ENCODE measurements around the gene UBA6.

UBA6 gene

DNA sequence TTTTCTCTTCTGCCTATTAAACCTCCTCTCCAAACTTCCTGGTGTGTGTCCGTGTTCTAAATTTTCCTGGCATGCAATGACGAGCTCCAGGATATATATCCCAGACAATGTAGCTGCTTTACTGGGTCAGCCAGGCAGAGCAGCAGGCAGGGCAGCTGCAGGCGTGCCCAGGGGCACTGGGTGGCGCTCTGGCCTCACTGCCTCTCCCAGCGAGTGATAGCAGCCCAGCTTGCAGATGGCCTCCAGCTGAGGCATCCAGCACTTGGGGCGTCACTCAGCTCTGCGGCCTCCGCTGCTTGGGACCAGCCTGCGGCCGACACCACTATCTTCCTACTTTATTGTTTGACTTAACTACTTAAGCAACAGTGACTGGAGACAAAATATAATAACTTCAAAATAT, 23.0 kb upstream of the UBA6 start:
- TF ChIP-seq, protein P1, sequence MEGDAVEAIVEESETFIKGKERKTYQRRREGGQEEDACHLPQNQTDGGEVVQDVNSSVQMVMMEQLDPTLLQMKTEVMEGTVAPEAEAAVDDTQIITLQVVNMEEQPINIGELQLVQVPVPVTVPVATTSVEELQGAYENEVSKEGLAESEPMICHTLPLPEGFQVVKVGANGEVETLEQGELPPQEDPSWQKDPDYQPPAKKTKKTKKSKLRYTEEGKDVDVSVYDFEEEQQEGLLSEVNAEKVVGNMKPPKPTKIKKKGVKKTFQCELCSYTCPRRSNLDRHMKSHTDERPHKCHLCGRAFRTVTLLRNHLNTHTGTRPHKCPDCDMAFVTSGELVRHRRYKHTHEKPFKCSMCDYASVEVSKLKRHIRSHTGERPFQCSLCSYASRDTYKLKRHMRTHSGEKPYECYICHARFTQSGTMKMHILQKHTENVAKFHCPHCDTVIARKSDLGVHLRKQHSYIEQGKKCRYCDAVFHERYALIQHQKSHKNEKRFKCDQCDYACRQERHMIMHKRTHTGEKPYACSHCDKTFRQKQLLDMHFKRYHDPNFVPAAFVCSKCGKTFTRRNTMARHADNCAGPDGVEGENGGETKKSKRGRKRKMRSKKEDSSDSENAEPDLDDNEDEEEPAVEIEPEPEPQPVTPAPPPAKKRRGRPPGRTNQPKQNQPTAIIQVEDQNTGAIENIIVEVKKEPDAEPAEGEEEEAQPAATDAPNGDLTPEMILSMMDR (IDR thresholded peaks at IDR 0.05; ENCODE audit: borderline replicate concordance, control extremely low read depth, extremely low read depth, insufficient read depth, missing control alignments): no peak
- no peak for DNase-seq (ENCODE audit: low spot score)

GRCh38 chr4:67723341-67723740, 22.4 kb upstream of the UBA6 start:
- DNase-seq (ENCODE audit: low spot score): no peak
- in situ Hi-C loops (cut with MboI; ENCODE audit: low sequenced_read_pairs, unreplicated experiment): no loop called here
- TF ChIP-seq, protein P1 (IDR thresholded peaks at IDR 0.05; ENCODE audit: borderline replicate concordance, control extremely low read depth, extremely low read depth, insufficient read depth, missing control alignments): no peak

More for the DNA sequence above, 23.0 kb upstream of the UBA6 start:
- in situ Hi-C loops (cut with MboI; ENCODE audit: low sequenced_read_pairs, unreplicated experiment): no loop called here

GRCh38 chr4:67721770-67722597, 21.0 kb upstream of the UBA6 start:
- TF ChIP-seq, protein P1 (IDR thresholded peaks at IDR 0.05; ENCODE audit: borderline replicate concordance, control extremely low read depth, extremely low read depth, insufficient read depth, missing control alignments): no peak
- in situ Hi-C loops (cut with MboI; ENCODE audit: low sequenced_read_pairs, unreplicated experiment): no loop called here
- no peak for DNase-seq (ENCODE audit: low spot score)

DNA sequence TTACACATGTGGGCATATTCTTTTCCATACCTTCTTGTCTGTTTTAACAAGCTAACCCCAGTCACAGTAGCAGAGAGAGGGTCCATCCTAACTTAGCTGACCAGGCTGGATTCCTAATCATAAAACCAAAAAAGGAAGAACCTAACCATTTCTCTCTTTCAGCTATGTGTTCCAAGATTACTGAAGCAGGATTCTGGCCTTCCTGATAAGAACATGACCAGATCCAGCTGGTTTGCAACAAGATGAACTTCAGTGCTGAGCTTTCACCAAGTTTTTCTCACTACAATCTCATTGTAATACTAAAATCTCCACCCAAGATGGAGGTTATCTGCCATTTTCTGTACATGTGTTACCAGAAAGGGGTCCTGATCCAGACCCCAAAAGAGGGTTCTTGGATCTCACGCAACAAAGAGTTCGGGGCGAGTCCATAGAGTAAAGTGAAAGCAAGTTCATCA, 20.4 kb upstream of the UBA6 start:
- no peak for DNase-seq (ENCODE audit: low spot score)
- TF ChIP-seq, protein P1 (IDR thresholded peaks at IDR 0.05; ENCODE audit: borderline replicate concordance, control extremely low read depth, extremely low read depth, insufficient read depth, missing control alignments): no peak
- in situ Hi-C loops (cut with MboI; ENCODE audit: low sequenced_read_pairs, unreplicated experiment): no loop called here

GRCh38 chr4:67719953-67720617, 19.1 kb upstream of the UBA6 start:
- no peak for DNase-seq (ENCODE audit: low spot score)
- TF ChIP-seq, protein P1 (IDR thresholded peaks at IDR 0.05; ENCODE audit: borderline replicate concordance, control extremely low read depth, extremely low read depth, insufficient read depth, missing control alignments): no peak
- in situ Hi-C loops (cut with MboI; ENCODE audit: low sequenced_read_pairs, unreplicated experiment): no loop called here

- in situ Hi-C loops (cut with MboI; ENCODE audit: low sequenced_read_pairs, unreplicated experiment): no loop called here
- DNase-seq (ENCODE audit: low spot score): no peak
- TF ChIP-seq, protein P1 (IDR thresholded peaks at IDR 0.05; ENCODE audit: borderline replicate concordance, control extremely low read depth, extremely low read depth, insufficient read depth, missing control alignments): no peak
Measured at GRCh38 chr4:67718848-67719247, 17.9 kb upstream of the UBA6 start.

Data from GM13976 (cell line).